NCI-H1048 (cell line): Measurements from ENCODE around the gene TUSC2.

Experiments used
- DNase-seq: peaks from one replicate; lab custom pipeline; 2025; lab: John Stamatoyannopoulos, UW

TUSC2 gene

GRCh38 chr3:50327943-50328691 lies at the start of gene TUSC2:
Gene TUSC2, minus strand, starts transcription at chr3:50328223. Its CDS starts 124 bp downstream, at chr3:50328099.
- DNase-seq = peak; percentile 95

GRCh38 chr3:50375258-50375931 lies 47.4 kb upstream of the TUSC2 start:
- no peak for DNase-seq

- DNase-seq = no peak
These were observed 46.6 kb upstream of the TUSC2 start for GRCh38 chr3:50374363-50375257.

GRCh38 chr3:50373146-50374051 lies 45.4 kb upstream of the TUSC2 start:
- DNase-seq = no peak

- no peak for DNase-seq
These were observed 44.3 kb upstream of the TUSC2 start for GRCh38 chr3:50372349-50372748.

GRCh38 chr3:50371133-50371685 lies 43.2 kb upstream of the TUSC2 start:
- DNase-seq = no peak

GRCh38 chr3:50370594-50370993 lies 42.6 kb upstream of the TUSC2 start:
- DNase-seq = no peak

- no peak for DNase-seq
These were observed 41.1 kb upstream of the TUSC2 start for GRCh38 chr3:50369012-50369670.

GRCh38 chr3:50365842-50366220 lies 37.8 kb upstream of the TUSC2 start:
- DNase-seq = no peak

- peak; percentile 76 for DNase-seq
These were observed 37.2 kb upstream of the TUSC2 start for GRCh38 chr3:50365080-50365841.

- no peak for DNase-seq
These were observed 36.6 kb upstream of the TUSC2 start for GRCh38 chr3:50364573-50365079.

GRCh38 chr3:50359760-50360110 lies 31.7 kb upstream of the TUSC2 start:
- no peak for DNase-seq

GRCh38 chr3:50358911-50359759 lies 31.1 kb upstream of the TUSC2 start, which contains the start of gene TMEM115:
Gene TMEM115, minus strand, starts transcription at chr3:50359521. Its CDS starts 458 bp downstream, at chr3:50359063.
- DNase-seq = peak; percentile 91

GRCh38 chr3:50358355-50358910 lies 30.4 kb upstream of the TUSC2 start:
- DNase-seq = no peak

- DNase-seq = no peak
These were observed 29.5 kb upstream of the TUSC2 start for GRCh38 chr3:50357481-50357880.

GRCh38 chr3:50356553-50356952 lies 28.5 kb upstream of the TUSC2 start:
- no peak for DNase-seq

- DNase-seq = no peak
These were observed 28.0 kb upstream of the TUSC2 start for GRCh38 chr3:50355829-50356552.

- DNase-seq = no peak
These were observed 26.8 kb upstream of the TUSC2 start for GRCh38 chr3:50354850-50355249.
